ENCODE data around the gene GTF2E1.
A peak's percentile ranks its signal among the peaks of the same experiment; 100 is the strongest.

The GTF2E1 gene

GRCh38 chr3:120741837-120742197, 727 bp upstream of the GTF2E1 start:
- no peak for DNase-seq (ENCODE audit: extremely low read depth, low read depth)
- peak overlapping the region; percentile 82 for H3K4me3 ChIP-seq (replicated peaks; ENCODE audit: low read depth, low read length)
- no peak for TF ChIP-seq CTCF (IDR thresholded peaks at IDR 0.05; ENCODE audit: low read depth, low read length, missing control alignments)

DNA sequence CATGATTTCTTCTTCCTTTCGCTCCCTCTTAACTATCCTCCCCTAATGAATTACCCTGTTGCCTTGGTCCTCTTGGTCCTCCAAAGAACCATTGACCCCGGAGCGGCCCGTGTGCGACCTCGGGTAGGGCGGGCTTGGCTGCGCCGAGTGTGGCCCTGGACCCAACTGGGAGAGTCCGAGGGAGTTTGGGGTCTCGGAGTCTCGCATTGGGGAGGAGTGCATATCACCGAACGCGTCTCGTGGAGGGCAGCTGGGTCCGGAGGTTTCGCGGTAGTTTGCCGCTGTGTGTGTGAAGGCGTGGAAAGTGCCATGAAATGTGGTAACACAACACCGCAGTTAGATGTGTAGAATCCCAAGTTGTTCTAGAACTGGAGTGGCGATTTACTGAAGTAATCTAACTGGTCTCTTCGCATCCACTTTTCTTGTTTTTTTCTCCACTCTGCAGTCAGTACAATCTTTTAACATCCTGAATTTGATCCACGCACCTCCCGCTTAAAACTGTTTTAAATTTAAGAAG, 363 bp downstream of the GTF2E1 start:
- H3K4me3 ChIP-seq (replicated peaks; ENCODE audit: low read depth, low read length) = peak overlapping the region; percentile 82
- no peak for DNase-seq (ENCODE audit: extremely low read depth, low read depth)
- no peak for TF ChIP-seq CTCF (IDR thresholded peaks at IDR 0.05; ENCODE audit: low read depth, low read length, missing control alignments)

DNA sequence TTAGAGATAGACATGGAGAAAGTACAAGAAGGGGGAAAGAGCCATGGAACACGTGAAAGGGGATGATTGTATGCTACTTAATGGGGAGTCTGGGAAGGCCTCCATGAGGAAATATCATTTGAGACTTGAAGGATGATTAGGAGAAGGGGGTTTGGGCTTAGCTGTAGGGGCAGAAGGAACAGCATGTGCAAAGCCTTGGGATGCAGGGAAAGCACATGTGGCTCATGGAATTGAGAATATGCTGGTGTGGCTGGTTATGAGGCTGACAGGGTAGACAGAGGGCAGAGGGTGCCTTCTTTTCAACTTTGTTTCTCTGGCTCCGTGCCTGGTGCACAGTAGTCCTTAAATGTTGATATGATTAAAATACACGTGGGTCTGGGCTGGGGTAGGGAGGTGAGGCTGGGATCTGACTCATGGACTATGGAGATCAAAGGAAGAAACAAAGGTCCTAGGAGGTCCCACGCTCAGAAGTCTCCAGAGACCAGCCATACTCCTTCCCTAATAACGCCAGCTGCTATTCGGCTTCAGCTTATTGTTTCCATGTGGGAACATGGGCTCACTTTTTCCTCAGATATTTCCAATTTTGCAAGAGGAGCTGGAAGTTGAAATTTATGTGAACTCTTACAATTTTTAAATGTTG, 1.1 kb downstream of the GTF2E1 start:
- DNase-seq (ENCODE audit: extremely low read depth, low read depth) = peak; percentile 38
- no peak for TF ChIP-seq CTCF (IDR thresholded peaks at IDR 0.05; ENCODE audit: low read depth, low read length, missing control alignments)
- H3K4me3 ChIP-seq (replicated peaks; ENCODE audit: low read depth, low read length) = peak overlapping the region; percentile 82

GRCh38 chr3:120745466-120745865, 2.9 kb downstream of the GTF2E1 start:
- no peak for TF ChIP-seq CTCF (IDR thresholded peaks at IDR 0.05; ENCODE audit: low read depth, low read length, missing control alignments)
- no peak for DNase-seq (ENCODE audit: extremely low read depth, low read depth)

GRCh38 chr3:120749843-120750242, 7.3 kb downstream of the GTF2E1 start:
- DNase-seq (ENCODE audit: extremely low read depth, low read depth) = no peak
- no peak for TF ChIP-seq CTCF (IDR thresholded peaks at IDR 0.05; ENCODE audit: low read depth, low read length, missing control alignments)

More at GRCh38 chr3:120745466-120745865, 2.9 kb downstream of the GTF2E1 start:
- no peak overlapping the region for H3K4me3 ChIP-seq (replicated peaks; ENCODE audit: low read depth, low read length)

DNA sequence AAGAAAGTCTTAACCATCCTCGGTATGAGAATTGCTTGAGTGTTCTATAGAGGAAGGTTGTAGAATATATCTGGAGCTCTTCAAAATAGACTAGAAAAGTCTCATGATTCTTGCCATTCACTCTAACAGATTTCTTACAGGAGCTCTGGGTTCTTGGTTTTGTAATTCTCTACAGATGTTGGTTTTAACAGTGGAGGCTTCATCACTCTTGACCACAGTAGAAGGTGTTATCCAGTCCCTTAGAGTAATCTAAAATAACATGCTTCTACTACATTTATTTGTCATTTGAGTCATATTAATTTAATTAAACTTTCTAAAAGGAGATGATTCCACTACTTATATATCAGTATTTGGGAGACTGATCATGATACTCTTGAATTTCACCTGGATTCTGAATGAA, 9.7 kb downstream of the GTF2E1 start:
- TF ChIP-seq CTCF (IDR thresholded peaks at IDR 0.05; ENCODE audit: low read depth, low read length, missing control alignments) = no peak
- DNase-seq (ENCODE audit: extremely low read depth, low read depth) = no peak
- H3K4me3 ChIP-seq (replicated peaks; ENCODE audit: low read depth, low read length) = no peak overlapping the region

More at GRCh38 chr3:120749843-120750242, 7.3 kb downstream of the GTF2E1 start:
- H3K4me3 ChIP-seq (replicated peaks; ENCODE audit: low read depth, low read length) = no peak overlapping the region

- H3K4me3 ChIP-seq (replicated peaks; ENCODE audit: low read depth, low read length) = no peak overlapping the region
- TF ChIP-seq CTCF (IDR thresholded peaks at IDR 0.05; ENCODE audit: low read depth, low read length, missing control alignments) = no peak
- DNase-seq (ENCODE audit: extremely low read depth, low read depth) = no peak
These were observed 10.3 kb downstream of the GTF2E1 start for GRCh38 chr3:120752865-120753264.
